ENCODE data around the gene AIFM3. TPM values are rescaled to one million over a fixed set of nuclear protein-coding genes. Genes with fewer than 3 reads are reported as not detected.

Gene AIFM3
- polyA plus RNA-seq, 1 donor from 2014 or later: 1.1 TPM

DNA sequence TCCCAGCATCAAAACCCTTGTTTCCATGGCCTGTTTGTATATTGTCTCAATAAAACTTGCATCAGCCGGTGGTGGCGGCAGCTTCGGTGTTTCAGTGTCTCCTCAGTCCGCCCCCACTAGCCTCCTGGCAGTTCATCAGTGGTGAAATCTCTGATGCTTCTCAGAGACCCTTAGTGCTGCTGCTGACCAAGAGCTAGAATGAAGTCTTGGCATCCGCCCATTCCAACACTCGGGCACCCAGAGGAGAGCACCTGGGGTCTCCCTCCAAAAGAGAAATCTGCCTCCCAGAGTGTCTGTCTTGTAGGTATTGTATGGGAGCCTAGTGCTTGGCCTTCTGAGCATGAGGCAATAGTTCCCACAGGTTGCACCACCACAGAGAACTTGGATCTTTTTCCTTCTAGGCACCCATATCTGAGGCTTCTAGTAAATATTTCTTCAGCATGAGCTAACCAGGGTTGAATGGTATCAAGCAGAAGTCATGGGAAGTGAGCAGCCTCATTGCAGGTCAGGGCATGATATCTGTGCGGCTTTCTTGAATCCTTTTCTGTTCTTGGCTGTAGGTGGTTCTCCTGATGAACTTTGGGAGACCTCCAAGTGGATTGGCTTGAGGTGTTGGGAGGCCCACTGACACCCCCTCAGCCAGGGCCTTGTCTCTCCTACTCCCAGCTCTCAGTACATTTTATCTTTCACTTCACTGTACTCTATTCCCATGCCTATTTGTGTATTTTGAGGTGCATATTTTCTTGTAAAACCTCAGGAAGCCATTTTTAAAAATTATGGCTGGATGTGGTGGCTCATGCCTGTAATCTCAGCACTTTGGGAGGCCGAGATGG, 13.2 kb upstream of the AIFM3 start:
- Histone ChIP-seq H3F3A (ENCODE audit: insufficient read depth, low read length, poor library complexity, severe bottlenecking) (no peaks in the 10 kb centered on the region), H4K20me1 (ENCODE audit: insufficient read depth) (no peaks in the 10 kb centered on the region), H2AFZ (ENCODE audit: low read depth, low read length) (no peak overlapping the region), H3K79me2 (replicated peaks; ENCODE audit: insufficient read depth, low read length) (peaks cover under 1% of the 10 kb centered on the region), H3K27ac (ENCODE audit: low read length) (no peak overlapping the region), H3K9ac (ENCODE audit: low read length) (no peak overlapping the region), H3K9me2 (ENCODE audit: insufficient read depth, low read length) (no peaks in the 10 kb centered on the region), H3K4me3 (ENCODE audit: low read length) (no peak overlapping the region), H3K36me3 (ENCODE audit: insufficient read depth, low read length) (peaks cover 18% of the 10 kb centered on the region), H3K27me3 (ENCODE audit: insufficient read depth, low read depth, low read length) (peaks cover 26% of the 10 kb centered on the region), H3K9me3 (ENCODE audit: low read length) (no peaks in the 10 kb centered on the region), H3K4me2 (ENCODE audit: low read length) (no peak overlapping the region)
- TF ChIP-seq, protein P1, sequence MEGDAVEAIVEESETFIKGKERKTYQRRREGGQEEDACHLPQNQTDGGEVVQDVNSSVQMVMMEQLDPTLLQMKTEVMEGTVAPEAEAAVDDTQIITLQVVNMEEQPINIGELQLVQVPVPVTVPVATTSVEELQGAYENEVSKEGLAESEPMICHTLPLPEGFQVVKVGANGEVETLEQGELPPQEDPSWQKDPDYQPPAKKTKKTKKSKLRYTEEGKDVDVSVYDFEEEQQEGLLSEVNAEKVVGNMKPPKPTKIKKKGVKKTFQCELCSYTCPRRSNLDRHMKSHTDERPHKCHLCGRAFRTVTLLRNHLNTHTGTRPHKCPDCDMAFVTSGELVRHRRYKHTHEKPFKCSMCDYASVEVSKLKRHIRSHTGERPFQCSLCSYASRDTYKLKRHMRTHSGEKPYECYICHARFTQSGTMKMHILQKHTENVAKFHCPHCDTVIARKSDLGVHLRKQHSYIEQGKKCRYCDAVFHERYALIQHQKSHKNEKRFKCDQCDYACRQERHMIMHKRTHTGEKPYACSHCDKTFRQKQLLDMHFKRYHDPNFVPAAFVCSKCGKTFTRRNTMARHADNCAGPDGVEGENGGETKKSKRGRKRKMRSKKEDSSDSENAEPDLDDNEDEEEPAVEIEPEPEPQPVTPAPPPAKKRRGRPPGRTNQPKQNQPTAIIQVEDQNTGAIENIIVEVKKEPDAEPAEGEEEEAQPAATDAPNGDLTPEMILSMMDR (IDR thresholded peaks at IDR 0.05; ENCODE audit: poor library complexity, severe bottlenecking): no peak
- TF ChIP-seq POLR2AphosphoS5 (IDR thresholded peaks at IDR 0.05) (no peak), TAF1 (IDR thresholded peaks at IDR 0.05; ENCODE audit: low read depth) (no peak), RAD21 (conservative IDR thresholded peaks at IDR 0.05) (no peak), SMC3 (conservative IDR thresholded peaks at IDR 0.05; ENCODE audit: poor library complexity) (no peak), EP300 (conservative IDR thresholded peaks at IDR 0.05; ENCODE audit: poor library complexity, severe bottlenecking) (no peak)
- TF ChIP-seq, protein P2, sequence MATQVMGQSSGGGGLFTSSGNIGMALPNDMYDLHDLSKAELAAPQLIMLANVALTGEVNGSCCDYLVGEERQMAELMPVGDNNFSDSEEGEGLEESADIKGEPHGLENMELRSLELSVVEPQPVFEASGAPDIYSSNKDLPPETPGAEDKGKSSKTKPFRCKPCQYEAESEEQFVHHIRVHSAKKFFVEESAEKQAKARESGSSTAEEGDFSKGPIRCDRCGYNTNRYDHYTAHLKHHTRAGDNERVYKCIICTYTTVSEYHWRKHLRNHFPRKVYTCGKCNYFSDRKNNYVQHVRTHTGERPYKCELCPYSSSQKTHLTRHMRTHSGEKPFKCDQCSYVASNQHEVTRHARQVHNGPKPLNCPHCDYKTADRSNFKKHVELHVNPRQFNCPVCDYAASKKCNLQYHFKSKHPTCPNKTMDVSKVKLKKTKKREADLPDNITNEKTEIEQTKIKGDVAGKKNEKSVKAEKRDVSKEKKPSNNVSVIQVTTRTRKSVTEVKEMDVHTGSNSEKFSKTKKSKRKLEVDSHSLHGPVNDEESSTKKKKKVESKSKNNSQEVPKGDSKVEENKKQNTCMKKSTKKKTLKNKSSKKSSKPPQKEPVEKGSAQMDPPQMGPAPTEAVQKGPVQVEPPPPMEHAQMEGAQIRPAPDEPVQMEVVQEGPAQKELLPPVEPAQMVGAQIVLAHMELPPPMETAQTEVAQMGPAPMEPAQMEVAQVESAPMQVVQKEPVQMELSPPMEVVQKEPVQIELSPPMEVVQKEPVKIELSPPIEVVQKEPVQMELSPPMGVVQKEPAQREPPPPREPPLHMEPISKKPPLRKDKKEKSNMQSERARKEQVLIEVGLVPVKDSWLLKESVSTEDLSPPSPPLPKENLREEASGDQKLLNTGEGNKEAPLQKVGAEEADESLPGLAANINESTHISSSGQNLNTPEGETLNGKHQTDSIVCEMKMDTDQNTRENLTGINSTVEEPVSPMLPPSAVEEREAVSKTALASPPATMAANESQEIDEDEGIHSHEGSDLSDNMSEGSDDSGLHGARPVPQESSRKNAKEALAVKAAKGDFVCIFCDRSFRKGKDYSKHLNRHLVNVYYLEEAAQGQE (IDR thresholded peaks at IDR 0.05; ENCODE audit: borderline replicate concordance): no peak

DNA sequence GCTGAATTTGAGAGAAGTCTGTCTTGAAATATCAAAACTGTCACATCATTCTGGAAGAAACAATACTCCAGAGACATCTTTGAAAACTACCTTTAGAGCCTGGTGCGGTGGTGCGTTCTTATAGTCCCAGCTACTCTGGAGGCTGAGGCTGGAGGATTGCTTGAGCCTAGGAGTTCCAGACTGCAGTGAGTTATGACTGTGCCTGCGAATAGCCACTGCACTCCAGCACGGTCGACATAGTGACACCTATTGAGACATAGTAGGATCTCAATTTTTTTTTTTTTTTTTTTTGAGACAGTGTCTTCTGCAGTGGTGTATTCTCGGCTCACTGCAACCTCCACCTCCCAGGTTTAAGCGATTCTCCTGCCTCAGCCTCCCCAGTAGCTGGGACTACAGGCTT, 11.5 kb upstream of the AIFM3 start:
- Histone ChIP-seq H3K27ac (ENCODE audit: low read length) (no peak overlapping the region), H3K9me3 (ENCODE audit: low read length) (no peaks in the 10 kb centered on the region), H3K79me2 (replicated peaks; ENCODE audit: insufficient read depth, low read length) (no peaks in the 10 kb centered on the region), H3K9ac (ENCODE audit: low read length) (no peak overlapping the region), H2AFZ (ENCODE audit: low read depth, low read length) (no peak overlapping the region), H4K20me1 (ENCODE audit: insufficient read depth) (no peaks in the 10 kb centered on the region), H3K9me2 (ENCODE audit: insufficient read depth, low read length) (no peaks in the 10 kb centered on the region), H3K27me3 (ENCODE audit: insufficient read depth, low read depth, low read length) (peaks cover 26% of the 10 kb centered on the region), H3K4me3 (ENCODE audit: low read length) (no peak overlapping the region), H3K4me2 (ENCODE audit: low read length) (no peak overlapping the region), H3K36me3 (ENCODE audit: insufficient read depth, low read length) (peaks cover 14% of the 10 kb centered on the region), H3F3A (ENCODE audit: insufficient read depth, low read length, poor library complexity, severe bottlenecking) (no peaks in the 10 kb centered on the region)
- TF ChIP-seq SMC3 (conservative IDR thresholded peaks at IDR 0.05; ENCODE audit: poor library complexity): no peak
- TF ChIP-seq RAD21 (conservative IDR thresholded peaks at IDR 0.05): no peak
- no peak for TF ChIP-seq POLR2AphosphoS5 (IDR thresholded peaks at IDR 0.05)
- TF ChIP-seq EZH2 (IDR thresholded peaks at IDR 0.05; ENCODE audit: borderline replicate concordance, insufficient read depth, low read length, poor library complexity, severe bottlenecking): no peak
- TF ChIP-seq MXI1 (conservative IDR thresholded peaks at IDR 0.05; ENCODE audit: poor library complexity, severe bottlenecking): no peak
- TF ChIP-seq, protein P2 (IDR thresholded peaks at IDR 0.05; ENCODE audit: borderline replicate concordance): no peak
- TF ChIP-seq, protein P1 (IDR thresholded peaks at IDR 0.05; ENCODE audit: poor library complexity, severe bottlenecking): no peak
- TF ChIP-seq TAF1 (IDR thresholded peaks at IDR 0.05; ENCODE audit: low read depth): no peak
- no peak for TF ChIP-seq EP300 (conservative IDR thresholded peaks at IDR 0.05; ENCODE audit: poor library complexity, severe bottlenecking)

Measured in neural cell (in vitro differentiated cells).